H1 (cell line): Measurements from ENCODE around the gene DCDC2. TPM values are rescaled to one million over a fixed set of nuclear protein-coding genes. Genes with fewer than 3 reads are reported as not detected.

Experiments used
- CTCF ChIA-PET: fragments of 300-600 bp; sonication (Branson Sonifier 250); formaldehyde crosslinking; loops from one replicate; lab custom pipeline; 2021; ENCODE audit not compliant: partially characterized antibody; lab: Charles Lee
- POLR2A ChIA-PET: fragments of 300-600 bp; sonication (Branson Sonifier 250); formaldehyde crosslinking; loops from one replicate; lab custom pipeline; 2021; ENCODE audit warnings: inconsistent platforms; ENCODE audit not compliant: partially characterized antibody; lab: Charles Lee
- DNase-seq, 2 experiments: peaks; one replicate each; pipeline versions ENCODE4 v3.0.0 to v3.0.0-alpha.2; 2010 to 2022; ENCODE audit warnings: low spot score in 2 of 2, low read depth in 1 of 2, mixed read lengths in 1 of 2
- FAIRE-seq: peaks from 2 replicates; lab custom pipeline; 2011; peaks lifted over from hg19 to GRCh38; lab: Jason Lieb, UNC
- H2AFZ ChIP-seq: 2 replicates; pipeline ENCODE4 v1.8.1; 2012; ENCODE audit warnings: low read length, inconsistent platforms
- H2AK5ac ChIP-seq: 2 replicates; pipeline ENCODE4 v1.6.1; 2013; ENCODE audit warnings: low read depth, low read length
- H2BK120ac ChIP-seq: replicated peaks from 2 replicates; pipeline ENCODE3; 2013; ENCODE audit warnings: low read depth, low read length, inconsistent platforms
- H2BK12ac ChIP-seq: 2 replicates; pipeline ENCODE4 v1.6.1; 2013; ENCODE audit warnings: low read depth, low read length
- H2BK15ac ChIP-seq: 2 replicates; pipeline ENCODE4 v1.6.1; 2013; ENCODE audit warnings: low read length
- H2BK20ac ChIP-seq: 2 replicates; pipeline ENCODE4 v1.6.1; 2013; ENCODE audit warnings: low read length
- H2BK5ac ChIP-seq: 2 replicates; pipeline ENCODE4 v1.6.1; 2013; ENCODE audit warnings: low read depth, low read length
- H3K14ac ChIP-seq: 2 replicates; pipeline ENCODE4 v1.6.1; 2013; ENCODE audit warnings: inconsistent platforms; ENCODE audit not compliant: insufficient read length
- H3K18ac ChIP-seq: 2 replicates; pipeline ENCODE4 v1.6.1; 2013; ENCODE audit warnings: low read length; ENCODE audit errors: extremely low read depth
- H3K23ac ChIP-seq: 2 replicates; pipeline ENCODE4 v1.6.1; 2013; ENCODE audit warnings: inconsistent platforms; ENCODE audit not compliant: insufficient read length
- H3K23me2 ChIP-seq: 2 replicates; pipeline ENCODE4 v1.6.1; 2013; ENCODE audit warnings: low read depth, low read length
- H3K27ac ChIP-seq: 2 replicates; pipeline ENCODE4 v1.6.1; 2011; ENCODE audit warnings: low read depth, low read length, inconsistent platforms
- H3K27me3 ChIP-seq, 4 experiments: replicated peaks in 1 of 4; 1 replicate in 1 of 4; 2 replicates in 3 of 4; pipeline versions ENCODE4 v1.6.1 to v1.8.1; 2011 to 2013; ENCODE audit warnings: low read length in 3 of 4, mild to moderate bottlenecking in 3 of 4, inconsistent platforms in 2 of 4, mixed read lengths in 2 of 4, moderate library complexity in 1 of 4; ENCODE audit not compliant: control insufficient read depth in 3 of 4, insufficient read depth in 3 of 4; ENCODE audit errors: extremely low read depth in 1 of 4
- H3K36me3 ChIP-seq, 4 experiments: 2 replicates each; pipeline versions ENCODE4 v1.6.1 to v1.8.1; 2011 to 2013; ENCODE audit warnings: mild to moderate bottlenecking in 4 of 4, low read length in 3 of 4, moderate library complexity in 2 of 4, control low read depth in 1 of 4, inconsistent platforms in 1 of 4; ENCODE audit not compliant: insufficient read depth in 4 of 4, control insufficient read depth in 2 of 4
- H3K4ac ChIP-seq: replicated peaks from 2 replicates; pipeline ENCODE3; 2013; ENCODE audit warnings: low read length, low read depth, mixed read lengths, inconsistent platforms; ENCODE audit not compliant: insufficient read length
- H3K4me1 ChIP-seq, 4 experiments: replicated peaks in 1 of 4; 1 replicate in 1 of 4; 2 replicates in 3 of 4; pipeline versions ENCODE4 v1.6.1 to v1.8.1; 2011 to 2013; ENCODE audit warnings: low read length in 3 of 4, inconsistent platforms in 2 of 4, mixed read lengths in 1 of 4; ENCODE audit not compliant: insufficient read depth in 4 of 4, control insufficient read depth in 3 of 4
- H3K4me2 ChIP-seq, 2 experiments: 2 replicates each; pipeline versions ENCODE4 v1.6.1 to v1.8.1; 2011 to 2013; ENCODE audit warnings: low read depth in 2 of 2, low read length in 2 of 2, control low read depth in 1 of 2, inconsistent platforms in 1 of 2, mild to moderate bottlenecking in 1 of 2; ENCODE audit not compliant: insufficient read depth in 1 of 2
- H3K4me3 ChIP-seq, 4 experiments: fragments of 200-600, 300-600 bp in 1 of 4; sonication (generic), shearing (Covaris generic), sonication (Bioruptor Twin) in 1 of 4; 2 replicates each; pipeline versions ENCODE4 v1.5.1 to v1.8.1; 2011 to 2016; ENCODE audit warnings: low read length in 4 of 4, low read depth in 3 of 4, control low read depth in 2 of 4, inconsistent platforms in 2 of 4, mild to moderate bottlenecking in 2 of 4, mixed read lengths in 1 of 4, moderate library complexity in 1 of 4; ENCODE audit not compliant: insufficient read depth in 2 of 4; ENCODE audit errors: extremely low read depth in 1 of 4
- H3K56ac ChIP-seq: replicated peaks from 2 replicates; pipeline ENCODE3; 2013; ENCODE audit warnings: low read depth, mild to moderate bottlenecking, mixed read lengths, low read length, inconsistent platforms; ENCODE audit not compliant: insufficient read length
- H3K79me1 ChIP-seq: 2 replicates; pipeline ENCODE4 v1.6.1; 2013; ENCODE audit warnings: low read depth, low read length, control low read depth
- H3K79me2 ChIP-seq, 2 experiments: 2 replicates each; pipeline versions ENCODE4 v1.6.1 to v1.8.1; 2012 to 2013; ENCODE audit warnings: low read length in 2 of 2, mild to moderate bottlenecking in 2 of 2, inconsistent platforms in 1 of 2; ENCODE audit not compliant: insufficient read depth in 2 of 2, control insufficient read depth in 1 of 2
- H3K9ac ChIP-seq, 4 experiments: replicated peaks in 1 of 4; 1 replicate in 1 of 4; 2 replicates in 3 of 4; pipeline versions ENCODE4 v1.6.1 to v1.8.1; 2011 to 2013; ENCODE audit warnings: low read depth in 3 of 4, low read length in 3 of 4, control low read depth in 2 of 4, mild to moderate bottlenecking in 2 of 4, moderate library complexity in 2 of 4, inconsistent platforms in 1 of 4; ENCODE audit errors: extremely low read depth in 1 of 4
- H3K9me3 ChIP-seq, 2 experiments: 2 replicates each; pipeline versions ENCODE4 v1.6.1 to v1.8.1; 2012 to 2013; ENCODE audit warnings: mild to moderate bottlenecking in 2 of 2, moderate library complexity in 2 of 2, control low read depth in 1 of 2, inconsistent platforms in 1 of 2, low read depth in 1 of 2, low read length in 1 of 2, mixed read lengths in 1 of 2; ENCODE audit not compliant: insufficient read depth in 2 of 2
- H4K20me1 ChIP-seq, 2 experiments: replicated peaks in 1 of 2; 2 replicates each; pipeline versions ENCODE3 to v1.8.1; 2011 to 2013; ENCODE audit warnings: inconsistent platforms in 2 of 2, low read length in 2 of 2, mild to moderate bottlenecking in 1 of 2; ENCODE audit not compliant: insufficient read depth in 2 of 2, control insufficient read depth in 1 of 2
- H4K5ac ChIP-seq: 2 replicates; pipeline ENCODE4 v1.6.1; 2013; ENCODE audit warnings: low read length, low read depth, mixed read lengths, inconsistent platforms; ENCODE audit not compliant: insufficient read length
- H4K8ac ChIP-seq: 2 replicates; pipeline ENCODE4 v1.8.0; 2013; ENCODE audit warnings: mild to moderate bottlenecking, moderate library complexity, low read length, inconsistent platforms; ENCODE audit not compliant: insufficient read depth; ENCODE audit errors: extremely low read depth
- H4K91ac ChIP-seq: replicated peaks from 2 replicates; pipeline ENCODE3; 2013; ENCODE audit warnings: low read length, mixed read lengths, inconsistent platforms; ENCODE audit not compliant: insufficient read length
- BCL11A ChIP-seq, 2 experiments: IDR thresholded peaks; one replicate each; pipeline ENCODE4 v1.6.1; 2011; ENCODE audit warnings: low read depth in 2 of 2, low read length in 2 of 2, mild to moderate bottlenecking in 2 of 2
- CBX5 ChIP-seq: fragments of 300-800, 300-1000 bp; sonication (generic); IDR thresholded peaks from 2 replicates; pipeline ENCODE4 v1.7.1; 2016; ENCODE audit warnings: antibody characterized with exemption, low read length, low read depth
- CBX8 ChIP-seq: fragments of 300-800, 300-1000 bp; sonication (generic); IDR thresholded peaks from 2 replicates; pipeline ENCODE4 v1.7.1; 2016; ENCODE audit warnings: low read depth, low read length, borderline replicate concordance
- FOSL1 ChIP-seq: IDR thresholded peaks from 2 replicates; pipeline ENCODE4 v1.6.1; 2011; ENCODE audit warnings: mild to moderate bottlenecking, low read depth, low read length, moderate library complexity; ENCODE audit not compliant: insufficient read depth
- GTF2F1 ChIP-seq: IDR thresholded peaks from 2 replicates; pipeline ENCODE4 v1.6.1; 2012; ENCODE audit warnings: low read depth, low read length, improper control_type of control experiment, borderline replicate concordance
- HDAC2 ChIP-seq, 2 experiments: fragments of 300-600 bp in 1 of 2; sonication (generic) in 1 of 2; IDR thresholded peaks; 2 replicates each; pipeline ENCODE4 v1.6.1; 2011 to 2012; ENCODE audit warnings: low read depth in 2 of 2, low read length in 2 of 2, mild to moderate bottlenecking in 2 of 2, moderate library complexity in 2 of 2, borderline replicate concordance in 1 of 2, inconsistent platforms in 1 of 2
- KDM5A ChIP-seq: fragments of 200-600 bp; IDR thresholded peaks from 2 replicates; pipeline ENCODE4 v1.7.1; 2012; ENCODE audit warnings: mild to moderate bottlenecking, low read length, inconsistent platforms, mixed read lengths
- NRF1 ChIP-seq: IDR thresholded peaks from 2 replicates; pipeline ENCODE4 v1.6.1; 2011; ENCODE audit warnings: mild to moderate bottlenecking, low read depth, low read length, improper control_type of control experiment
- RFX5 ChIP-seq: IDR thresholded peaks from 2 replicates; pipeline ENCODE4 v1.6.1; 2011; ENCODE audit warnings: low read depth, low read length, improper control_type of control experiment, borderline replicate concordance
- WGBS, 2 experiments: shearing (Covaris generic) in 1 of 2; methylation state at CpG; one replicate each; pipeline versions ENCODE4 v1.1.6 to v1.1.7; 2013 to 2015; ENCODE audit warnings: low lambda C conversion rate in 2 of 2, mixed read lengths in 2 of 2, inconsistent platforms in 1 of 2, low coverage in 1 of 2, missing lambda C conversion rate in 1 of 2; ENCODE audit not compliant: insufficient replicate concordance in 2 of 2, insufficient coverage in 1 of 2, insufficient read length in 1 of 2; ENCODE audit errors: extremely low coverage in 1 of 2, missing lambda C conversion rate in 1 of 2; 5-methylcytosine and 5-hydroxymethylcytosine counted together
- polyA plus RNA-seq, 7 experiments: library from polyadenylated mRNA; depleted of rRNA in 3 of 7; stranded (reverse) in 5 of 7; unstranded in 2 of 7; fragments of >200 nt in 5 of 7; fragments of 200-250 nt in 2 of 7; gene quantifications; 1 replicate in 5 of 7; 2 replicates in 1 of 7; 4 replicates in 1 of 7; pipeline versions ENCODE4 v1.2.1 to v1.2.3, GENCODE V29; 2011 to 2013; ENCODE audit warnings: missing spikeins in 2 of 7, mixed read lengths in 2 of 7
- total RNA-seq: library from RNA; stranded (reverse); fragmentation: NEBNext Ultra II Directional; extraction: Animal tissue kit (Norgen Biotek cat#: 25700); gene quantifications from 2 replicates; pipeline ENCODE4 v1.2.1, GENCODE V29; 2021
- TF ChIP-seq, protein P1 (sequence below): IDR thresholded peaks from 2 replicates; pipeline ENCODE4 v1.6.1; 2012; ENCODE audit warnings: low read length, inconsistent platforms
- TF ChIP-seq, protein P2 (sequence below): IDR thresholded peaks from 2 replicates; pipeline ENCODE4 v1.6.1; 2012; ENCODE audit warnings: inconsistent platforms

Gene DCDC2
- total and polyA plus RNA-seq, 2 of the 8 experiments (the other 6 are each of a cell fraction or from before 2014, with no cell fraction given): 0.03 to 0.15 TPM

DNA sequence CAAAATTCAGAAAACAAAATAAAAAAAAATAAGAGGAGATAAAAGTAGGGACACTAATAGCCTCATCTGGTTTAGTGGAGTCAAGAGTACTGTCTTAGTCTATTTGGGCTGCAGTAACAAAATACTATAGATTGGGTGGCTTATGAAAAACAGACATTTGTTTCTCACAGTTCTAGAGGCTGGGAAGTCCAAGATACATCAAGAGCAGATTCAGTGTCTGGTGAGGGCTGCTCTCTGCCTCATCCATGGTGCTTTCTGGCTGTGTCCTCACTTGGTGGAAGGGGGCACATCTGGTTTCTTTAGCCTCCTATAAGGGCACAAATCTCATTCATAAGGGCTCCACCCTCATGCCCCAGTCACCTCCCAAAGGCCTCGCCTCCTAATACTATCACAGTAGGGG, 205.8 kb downstream of the DCDC2 start:
- no peaks in the 10 kb centered on the region for H3K27me3 ChIP-seq
- no peak overlapping the region for H4K8ac ChIP-seq
- no peak overlapping the region for H2AK5ac ChIP-seq
- no peak overlapping the region for H2BK12ac ChIP-seq
- H3K56ac ChIP-seq: no peak overlapping the region
- H3K4me3 ChIP-seq: no peak overlapping the region
- H4K91ac ChIP-seq: no peak overlapping the region
- no peak overlapping the region for H3K9ac ChIP-seq
- no peak for FAIRE-seq
- POLR2A ChIA-PET: no interaction called here
- H2BK5ac ChIP-seq: no peak overlapping the region
- H2BK120ac ChIP-seq: no peak overlapping the region
- WGBS, 2 experiments: 89% methylated on average over 1 of the region's 1 CpG; no CpG with 5 or more reads in 1 of the 2 experiments
- no peaks in the 10 kb centered on the region for H3K4me1 ChIP-seq
- no peak overlapping the region for H2BK20ac ChIP-seq
- no peak overlapping the region for H2BK15ac ChIP-seq
- H3K23ac ChIP-seq: no peak overlapping the region
- no peaks in the 10 kb centered on the region; the same call in 1 of the 2 replicates for H3K23me2 ChIP-seq
- no peaks in the 10 kb centered on the region for H4K20me1 ChIP-seq
- CTCF ChIA-PET: no interaction called here
- no peaks in the 10 kb centered on the region for H3K36me3 ChIP-seq
- no peak overlapping the region for H3K18ac ChIP-seq
- no peaks in the 10 kb centered on the region for H3K9me3 ChIP-seq
- no peak for DNase-seq
- H3K27ac ChIP-seq: no peak overlapping the region
- no peak overlapping the region for H3K14ac ChIP-seq
- no peak overlapping the region for H3K4me2 ChIP-seq
- no peak overlapping the region for H4K5ac ChIP-seq
- no peak overlapping the region for H3K4ac ChIP-seq
- H2AFZ ChIP-seq: no peak overlapping the region
- no peaks in the 10 kb centered on the region for H3K79me1 ChIP-seq
- no peaks in the 10 kb centered on the region for H3K79me2 ChIP-seq
- TF ChIP-seq BCL11A (IDR thresholded peaks at IDR 0.05; ENCODE audit: low read depth in 2 of 2, low read length in 2 of 2): no peak
- TF ChIP-seq FOSL1: no peak
- no peak for TF ChIP-seq HDAC2 (IDR thresholded peaks at IDR 0.05; ENCODE audit: borderline replicate concordance in 1 of 2, low read depth in 2 of 2, low read length in 2 of 2)
- TF ChIP-seq, protein P1, sequence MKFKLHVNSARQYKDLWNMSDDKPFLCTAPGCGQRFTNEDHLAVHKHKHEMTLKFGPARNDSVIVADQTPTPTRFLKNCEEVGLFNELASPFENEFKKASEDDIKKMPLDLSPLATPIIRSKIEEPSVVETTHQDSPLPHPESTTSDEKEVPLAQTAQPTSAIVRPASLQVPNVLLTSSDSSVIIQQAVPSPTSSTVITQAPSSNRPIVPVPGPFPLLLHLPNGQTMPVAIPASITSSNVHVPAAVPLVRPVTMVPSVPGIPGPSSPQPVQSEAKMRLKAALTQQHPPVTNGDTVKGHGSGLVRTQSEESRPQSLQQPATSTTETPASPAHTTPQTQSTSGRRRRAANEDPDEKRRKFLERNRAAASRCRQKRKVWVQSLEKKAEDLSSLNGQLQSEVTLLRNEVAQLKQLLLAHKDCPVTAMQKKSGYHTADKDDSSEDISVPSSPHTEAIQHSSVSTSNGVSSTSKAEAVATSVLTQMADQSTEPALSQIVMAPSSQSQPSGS: no peak
- no peak for TF ChIP-seq NRF1
- no peak for TF ChIP-seq CBX5
- TF ChIP-seq, protein P2, sequence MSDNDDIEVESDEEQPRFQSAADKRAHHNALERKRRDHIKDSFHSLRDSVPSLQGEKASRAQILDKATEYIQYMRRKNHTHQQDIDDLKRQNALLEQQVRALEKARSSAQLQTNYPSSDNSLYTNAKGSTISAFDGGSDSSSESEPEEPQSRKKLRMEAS: no peak
- TF ChIP-seq KDM5A: no peak
- no peak for TF ChIP-seq RFX5
- TF ChIP-seq GTF2F1: no peak
- TF ChIP-seq CBX8: no peak
